Left ventricle myocardium inferior (tissue), 1 donor: ENCODE data around the gene NCK1. TPM values are rescaled to one million over a fixed set of nuclear protein-coding genes. Genes with fewer than 3 reads are reported as not detected.

ENCODE experiments used
- DNase-seq: peaks from one replicate; pipeline ENCODE4 v3.0.0-alpha.2; 2020
- H3K27ac ChIP-seq: fragments of 200-600 bp; replicated peaks from 2 replicates; pipeline ENCODE4 v1.8.0; 2021
- H3K27me3 ChIP-seq: fragments of 200-600 bp; 2 replicates; pipeline ENCODE4 v1.8.0; 2021; ENCODE audit warnings: low read depth
- H3K36me3 ChIP-seq: fragments of 200-600 bp; 2 replicates; pipeline ENCODE4 v1.8.0; 2021
- H3K4me1 ChIP-seq: fragments of 200-600 bp; 2 replicates; pipeline ENCODE4 v1.8.0; 2021
- H3K4me3 ChIP-seq: fragments of 200-600 bp; 2 replicates; pipeline ENCODE4 v1.8.0; 2021; ENCODE audit warnings: mild to moderate bottlenecking, moderate library complexity
- H3K9me3 ChIP-seq: fragments of 200-600 bp; replicated peaks from 2 replicates; pipeline ENCODE4 v1.8.0; 2021
- intact Hi-C: fragments of 100-400 bp; cut with micrococcal nuclease; formaldehyde crosslinking; loops from one replicate; pipeline ENCODE4 v1.11.0; 2022
- total RNA-seq: library from RNA; stranded (reverse); fragmentation: NEBNext Ultra II Directional; extraction: Animal tissue kit (Norgen Biotek cat#: 25700); gene quantifications from one replicate; pipeline ENCODE4 v1.2.1, GENCODE V29; 2021
- TF ChIP-seq, protein P1 (sequence below): fragments of 200-600 bp; IDR thresholded peaks from 2 replicates; pipeline ENCODE4 v1.8.0; 2021; ENCODE audit warnings: antibody characterized with exemption, mild to moderate bottlenecking, borderline replicate concordance
- donor health status: DM: no; HTN: yes; CAD: no; lungs with severe emphysema.

Gene NCK1
- total RNA-seq, 1 donor from 2014 or later, result 23.6 TPM

GRCh38 chr3:136974670-136975069 is 112.7 kb downstream of the NCK1 start:
- no peak for DNase-seq
- H3K4me3 ChIP-seq, result no peak overlapping the region
- H3K4me1 ChIP-seq, result no peaks in the 10 kb centered on the region
- H3K9me3 ChIP-seq, result peaks cover 30% of the 10 kb centered on the region
- TF ChIP-seq, protein P1, sequence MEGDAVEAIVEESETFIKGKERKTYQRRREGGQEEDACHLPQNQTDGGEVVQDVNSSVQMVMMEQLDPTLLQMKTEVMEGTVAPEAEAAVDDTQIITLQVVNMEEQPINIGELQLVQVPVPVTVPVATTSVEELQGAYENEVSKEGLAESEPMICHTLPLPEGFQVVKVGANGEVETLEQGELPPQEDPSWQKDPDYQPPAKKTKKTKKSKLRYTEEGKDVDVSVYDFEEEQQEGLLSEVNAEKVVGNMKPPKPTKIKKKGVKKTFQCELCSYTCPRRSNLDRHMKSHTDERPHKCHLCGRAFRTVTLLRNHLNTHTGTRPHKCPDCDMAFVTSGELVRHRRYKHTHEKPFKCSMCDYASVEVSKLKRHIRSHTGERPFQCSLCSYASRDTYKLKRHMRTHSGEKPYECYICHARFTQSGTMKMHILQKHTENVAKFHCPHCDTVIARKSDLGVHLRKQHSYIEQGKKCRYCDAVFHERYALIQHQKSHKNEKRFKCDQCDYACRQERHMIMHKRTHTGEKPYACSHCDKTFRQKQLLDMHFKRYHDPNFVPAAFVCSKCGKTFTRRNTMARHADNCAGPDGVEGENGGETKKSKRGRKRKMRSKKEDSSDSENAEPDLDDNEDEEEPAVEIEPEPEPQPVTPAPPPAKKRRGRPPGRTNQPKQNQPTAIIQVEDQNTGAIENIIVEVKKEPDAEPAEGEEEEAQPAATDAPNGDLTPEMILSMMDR, result no peak
- intact Hi-C loops, result no loop called here
- H3K36me3 ChIP-seq, result no peaks in the 10 kb centered on the region
- no peak overlapping the region for H3K27ac ChIP-seq
- no peaks in the 10 kb centered on the region for H3K27me3 ChIP-seq

GRCh38 chr3:136979204-136979603 is 117.2 kb downstream of the NCK1 start:
- TF ChIP-seq, protein P1, result no peak
- no peak overlapping the region for H3K4me3 ChIP-seq
- peaks cover 13% of the 10 kb centered on the region for H3K9me3 ChIP-seq
- no peaks in the 10 kb centered on the region for H3K36me3 ChIP-seq
- no peaks in the 10 kb centered on the region for H3K27me3 ChIP-seq
- no peak for DNase-seq
- intact Hi-C loops, result no loop called here
- no peak overlapping the region for H3K27ac ChIP-seq
- H3K4me1 ChIP-seq, result no peaks in the 10 kb centered on the region

DNA sequence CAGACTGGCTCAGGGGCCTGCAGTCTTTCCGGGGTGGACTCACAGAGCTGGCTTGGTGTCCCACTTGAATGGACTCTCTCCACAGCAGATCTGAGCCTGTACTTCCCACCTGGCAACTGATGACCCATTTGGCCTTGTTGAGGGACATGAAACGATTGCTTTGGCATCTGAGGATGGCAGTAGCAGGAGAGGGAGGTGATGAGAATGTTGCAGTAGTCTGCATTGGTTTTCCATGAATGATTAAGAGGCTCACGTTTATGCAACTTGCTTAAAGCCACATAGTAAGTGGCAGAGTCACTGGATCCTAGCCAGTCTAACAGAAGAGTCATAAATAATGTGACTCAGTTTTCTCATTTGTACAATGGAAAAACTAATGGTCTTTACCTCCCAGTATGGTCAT is 117.7 kb downstream of the NCK1 start:
- H3K4me3 ChIP-seq, result no peak overlapping the region
- DNase-seq, result no peak
- H3K27me3 ChIP-seq, result no peaks in the 10 kb centered on the region
- peaks cover 4% of the 10 kb centered on the region for H3K4me1 ChIP-seq
- TF ChIP-seq, protein P1, result no peak
- peaks cover 8% of the 10 kb centered on the region for H3K9me3 ChIP-seq
- no peaks in the 10 kb centered on the region for H3K36me3 ChIP-seq
- H3K27ac ChIP-seq, result no peak overlapping the region
- intact Hi-C loops, result no loop called here

DNA sequence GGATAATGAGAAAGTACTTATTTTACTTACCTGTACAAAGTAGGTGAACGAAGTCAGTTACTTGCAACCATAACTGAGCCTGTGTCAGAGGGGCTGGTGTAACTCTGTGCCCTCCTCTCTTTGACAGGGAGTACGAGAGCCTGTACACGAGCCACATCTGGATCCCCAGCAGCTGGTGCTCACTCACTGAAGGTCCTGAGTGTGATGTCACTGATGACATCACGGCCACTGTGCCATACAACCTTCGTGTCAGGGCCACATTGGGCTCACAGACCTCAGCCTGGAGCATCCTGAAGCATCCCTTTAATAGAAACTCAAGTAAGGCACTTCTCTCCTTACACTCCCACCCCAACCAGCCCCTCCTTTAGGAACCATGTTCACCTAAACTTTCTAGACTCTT is 120.0 kb downstream of the NCK1 start:
- H3K27ac ChIP-seq, result no peak overlapping the region
- TF ChIP-seq, protein P1, result no peak
- H3K27me3 ChIP-seq, result no peaks in the 10 kb centered on the region
- H3K36me3 ChIP-seq, result no peaks in the 10 kb centered on the region
- H3K4me3 ChIP-seq, result no peak overlapping the region
- intact Hi-C loops, result no loop called here
- peaks cover 10% of the 10 kb centered on the region for H3K4me1 ChIP-seq
- H3K9me3 ChIP-seq, result no peaks in the 10 kb centered on the region
- no peak for DNase-seq

DNA sequence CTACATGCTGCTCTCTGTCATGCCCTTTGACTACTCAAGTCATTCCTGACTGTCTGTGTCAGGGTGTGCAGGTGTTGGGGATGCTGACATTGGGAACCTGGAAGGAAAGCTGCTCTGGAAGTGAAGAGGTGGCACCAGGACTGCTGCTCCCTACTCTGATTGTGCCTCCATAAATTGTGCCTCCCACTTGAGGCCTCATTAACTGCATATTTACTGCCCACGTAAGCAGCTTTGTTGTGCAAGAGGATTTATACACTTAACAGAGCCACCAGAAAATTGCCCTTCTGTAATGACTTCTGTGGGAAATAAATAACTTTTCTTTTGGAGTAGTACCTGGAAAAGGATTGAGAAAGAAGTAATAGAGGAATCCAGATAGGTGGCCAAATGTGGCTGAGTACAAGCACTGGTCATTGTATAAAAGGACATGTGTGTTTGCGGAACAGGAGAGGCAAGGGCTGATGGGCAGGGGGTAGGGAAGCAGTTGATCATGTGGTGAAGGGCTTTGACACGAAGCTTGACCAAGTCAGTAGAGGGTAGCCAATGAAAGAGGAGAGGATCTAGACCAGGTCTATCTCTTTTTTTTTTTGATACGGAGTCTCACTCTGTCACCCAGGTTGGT is 120.6 kb downstream of the NCK1 start:
- H3K27ac ChIP-seq, result no peak overlapping the region
- peaks cover 10% of the 10 kb centered on the region for H3K4me1 ChIP-seq
- H3K27me3 ChIP-seq, result no peaks in the 10 kb centered on the region
- TF ChIP-seq, protein P1, result no peak
- no peak for DNase-seq
- no peaks in the 10 kb centered on the region for H3K9me3 ChIP-seq
- H3K36me3 ChIP-seq, result no peaks in the 10 kb centered on the region
- intact Hi-C loops, result no loop called here
- H3K4me3 ChIP-seq, result no peak overlapping the region
